T-helper 1 cell treated with Interleukin-12 subunit alpha and Interleukin-12 subunit beta and Interleukin-4 antibody, amounts not matched to agents 30 ng/mL and 1 ng/mL, for 36 hours (primary cell): ENCODE results near the gene ZNF140. TPM values are rescaled to one million over a fixed set of nuclear protein-coding genes. Genes with fewer than 3 reads are reported as not detected.

Experiments
- intact Hi-C: fragments of 100-400 bp; cut with micrococcal nuclease; formaldehyde crosslinking; loops from one replicate; pipeline ENCODE4 v1.15.1; 2024
- total RNA-seq: library from RNA; stranded (reverse); gene quantifications from 2 replicates; pipeline ENCODE4 v1.2.3, GENCODE V29; 2022

The ZNF140 gene
- total RNA-seq, 1 donor from 2014 or later: 17.4 TPM

DNA sequence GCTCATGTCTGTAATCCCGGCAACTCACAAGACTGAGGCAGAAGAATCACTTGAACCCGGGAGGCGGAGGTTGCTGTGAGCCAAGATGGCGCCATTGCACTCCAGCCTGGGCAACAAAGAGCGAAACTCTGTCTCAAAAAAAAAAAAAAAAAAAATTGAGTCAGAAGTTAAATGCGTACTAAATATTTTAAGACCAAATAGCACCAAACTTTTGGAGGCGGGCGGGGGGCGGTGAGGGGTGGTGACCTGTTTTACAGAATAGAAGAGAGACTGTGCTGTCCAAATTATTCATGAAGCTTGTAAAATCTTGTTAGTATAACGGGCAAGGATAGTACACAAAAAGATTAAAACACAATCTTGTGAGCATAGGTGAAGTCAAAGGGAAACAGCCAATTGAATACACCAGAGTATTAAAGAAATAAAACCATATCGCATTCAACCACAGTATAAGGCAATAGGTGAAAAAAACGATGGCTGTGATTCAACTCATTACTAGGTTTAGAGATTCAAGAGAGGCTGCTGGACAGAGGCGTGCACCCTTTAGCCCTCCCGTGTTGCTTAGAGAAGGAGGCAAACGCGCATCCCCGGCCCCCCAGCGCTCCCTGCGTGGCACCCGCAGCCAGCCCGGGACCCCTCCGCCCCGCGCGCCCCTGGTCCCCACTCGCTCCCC, 48.8 kb downstream of the ZNF140 start:
- intact Hi-C loops: loop anchor here (1.0 to 5.0 kb wide), 9 partner anchors 49 to 641 kb away; partner anchors contain the start of genes CHFR, GOLGA3, ZNF140 and ZNF26

DNA sequence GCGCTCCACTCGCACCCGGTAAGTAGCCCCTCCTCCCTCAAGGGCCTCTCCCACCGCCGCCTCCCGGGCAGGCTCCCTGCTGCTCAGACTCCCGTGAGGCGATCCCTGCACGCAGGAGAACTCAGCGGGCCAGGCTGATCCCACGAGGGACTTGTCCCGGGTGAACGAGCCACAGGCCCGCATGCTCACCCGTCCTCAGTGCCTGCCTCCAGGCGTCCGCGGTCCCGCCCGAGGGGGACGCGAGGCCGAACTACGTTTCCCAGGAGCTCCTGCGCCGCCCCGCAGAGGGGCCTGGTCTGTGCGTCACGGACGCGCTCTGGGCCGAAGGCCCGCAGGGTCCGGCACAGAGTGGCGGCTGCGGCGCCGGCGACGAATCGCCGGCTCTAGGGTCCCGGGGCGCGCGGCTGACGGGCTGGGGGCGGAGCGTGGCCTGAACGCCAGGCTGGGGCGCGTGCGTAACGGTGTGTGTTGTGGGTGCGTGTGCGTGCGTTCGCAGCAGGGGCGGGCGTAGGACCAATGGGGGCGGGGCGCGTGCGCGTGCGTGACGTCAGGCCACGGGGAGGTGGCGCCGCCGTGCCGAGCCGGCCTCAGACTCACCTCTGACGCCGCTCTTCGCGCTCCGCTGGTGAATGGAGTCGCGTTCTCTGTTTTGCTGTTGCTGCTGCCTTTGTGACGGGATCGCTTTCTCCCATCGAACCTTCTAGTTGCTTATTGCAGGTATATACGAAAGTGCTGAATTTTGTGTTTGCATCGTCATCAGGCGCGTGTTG, 49.5 kb downstream of the ZNF140 start, which contains the start of the genes ZNF10 and ZNF891:
TSS of gene ZNF10 (plus strand) at position 590 of the 770 bp plus-strand sequence. CDS start 13,866 bp downstream, outside the sequence.
TSS of gene ZNF891 (minus strand) at position 237 of the 770 bp plus-strand sequence. CDS start 8,356 bp downstream, outside the sequence.
- intact Hi-C loops: loop anchor here (1.0 to 5.0 kb wide), 9 partner anchors 50 to 641 kb away; partner anchors contain the start of genes CHFR, GOLGA3, ZNF140 and ZNF26

DNA sequence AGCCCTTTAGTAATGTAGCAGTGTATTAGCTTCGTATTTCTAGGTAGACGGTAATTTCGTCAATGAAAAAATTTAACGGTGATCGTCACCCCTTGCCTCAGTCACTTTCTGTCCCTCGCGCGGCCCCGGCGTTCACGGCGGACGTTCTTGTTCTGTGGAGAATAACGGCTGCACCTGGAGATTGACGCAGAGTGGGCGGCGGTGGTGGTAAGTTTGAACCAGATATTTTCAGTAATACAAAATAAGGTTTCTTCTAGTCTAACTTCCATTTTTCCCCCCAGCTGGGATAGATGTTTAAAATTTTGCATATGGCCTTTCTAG, 50.0 kb downstream of the ZNF140 start:
- intact Hi-C loops: loop anchor here (1.0 to 5.0 kb wide), 9 partner anchors 50 to 642 kb away; partner anchors contain the start of genes CHFR, GOLGA3, ZNF140 and ZNF26

DNA sequence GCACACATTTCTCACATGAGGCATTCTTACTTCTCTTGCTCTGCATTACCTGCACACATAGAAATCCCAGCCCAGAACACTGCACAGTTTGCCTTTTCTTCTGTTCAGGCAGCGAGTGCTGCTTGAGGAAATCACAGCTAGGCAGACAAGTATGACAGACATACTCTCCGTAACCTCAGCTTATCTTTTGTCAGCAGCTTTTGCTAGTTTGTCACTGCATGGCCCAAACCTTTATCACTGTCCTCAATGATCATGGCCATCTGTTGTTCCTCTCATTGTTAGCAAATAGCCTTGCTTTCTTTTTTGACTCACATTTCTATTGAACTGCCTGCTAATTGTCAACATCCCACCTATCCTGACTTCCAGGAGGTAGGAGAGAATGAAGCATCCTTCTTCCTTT, 55.0 kb downstream of the ZNF140 start:
- intact Hi-C loops: no loop called here

DNA sequence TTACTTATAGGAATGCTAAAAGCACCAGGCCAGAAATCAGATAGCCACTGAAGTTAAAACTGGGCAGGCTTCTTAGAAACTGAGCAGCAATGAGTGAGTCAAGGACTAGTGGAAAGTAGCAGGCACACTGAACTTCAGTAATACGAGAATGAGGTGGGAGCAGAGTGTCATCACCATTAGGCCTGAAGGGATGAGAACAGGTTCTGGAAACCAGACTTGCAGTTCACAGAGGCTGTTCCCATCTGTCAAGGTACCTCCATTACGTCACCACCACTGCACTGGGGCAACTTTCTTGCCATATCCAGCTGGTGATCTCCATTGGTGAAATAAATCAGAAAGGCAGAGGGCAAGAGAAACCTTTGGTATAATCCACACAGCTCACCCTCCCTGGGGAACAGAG, 65.3 kb downstream of the ZNF140 start:
- intact Hi-C loops: no loop called here

DNA sequence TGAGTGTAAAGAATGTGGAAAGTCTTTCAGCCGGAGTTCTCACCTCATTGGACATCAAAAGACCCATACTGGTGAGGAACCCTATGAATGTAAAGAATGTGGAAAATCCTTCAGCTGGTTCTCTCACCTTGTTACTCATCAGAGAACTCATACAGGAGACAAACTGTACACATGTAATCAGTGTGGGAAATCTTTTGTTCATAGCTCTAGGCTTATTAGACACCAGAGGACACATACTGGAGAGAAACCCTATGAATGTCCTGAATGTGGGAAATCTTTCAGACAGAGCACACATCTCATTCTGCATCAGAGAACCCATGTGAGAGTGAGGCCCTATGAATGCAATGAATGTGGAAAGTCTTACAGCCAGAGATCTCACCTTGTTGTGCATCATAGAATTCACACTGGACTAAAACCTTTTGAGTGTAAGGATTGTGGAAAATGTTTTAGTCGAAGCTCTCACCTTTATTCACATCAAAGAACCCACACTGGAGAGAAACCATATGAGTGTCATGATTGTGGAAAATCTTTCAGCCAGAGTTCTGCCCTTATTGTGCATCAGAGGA, 75.5 kb downstream of the ZNF140 start:
- intact Hi-C loops: no loop called here

Other genes starting within 250 kb of the ZNF140 start
- 94.7 and 98.4 TPM in 2 replicates for gene CHFR, start 193.3 kb upstream of the ZNF140 start, total RNA-seq
- 8.7 and 11.2 TPM in 2 replicates for gene ZNF605, start 124.6 kb upstream of the ZNF140 start, total RNA-seq
- 18.5 and 19.0 TPM in 2 replicates for gene ZNF26, start 94.6 kb upstream of the ZNF140 start, total RNA-seq
- gene ZNF84, start 43.4 kb upstream of the ZNF140 start, total RNA-seq: 22.6 and 23.5 TPM in 2 replicates
- gene ZNF891, start 49.4 kb downstream of the ZNF140 start, total RNA-seq: 2.1 and 2.2 TPM in 2 replicates
- gene ZNF10, start 49.7 kb downstream of the ZNF140 start, total RNA-seq: 6.2 and 9.2 TPM in 2 replicates
- 19.7 and 22.3 TPM in 2 replicates for gene ZNF268, start 100.6 kb downstream of the ZNF140 start, total RNA-seq
- not detected in 2 replicates for gene ANHX, start 155.0 kb downstream of the ZNF140 start, total RNA-seq